ENCODE measurements around the gene BMPR1B. TPM values are rescaled to one million over a fixed set of nuclear protein-coding genes. Genes with fewer than 3 reads are reported as not detected.

The BMPR1B gene
- total RNA-seq (2021; fragmentation: NEBNext Ultra II Directional; extraction: Animal tissue kit (Norgen Biotek cat#: 25700)) (0.61 and 1.1 TPM in 2 replicates), polyA plus RNA-seq (2011; rRNA removed) (0.13 and 0.14 TPM in 2 replicates), polyA minus RNA-seq (2011; rRNA and poly(A)+ RNA removed) (0.47 and 0.85 TPM in 2 replicates)
- 0.35 TPM for polyA plus RNA-seq (2011; cell fraction: cytosol; rRNA removed)
- polyA plus RNA-seq (2011; cell fraction: nucleus; rRNA removed), result 0.24 TPM
- polyA plus RNA-seq (2012, experiment 1 of 2), result 0.48 to 0.59 TPM (median 0.51 TPM) in 4 replicates
- polyA plus RNA-seq (2012, experiment 2 of 2), result not detected
- 0.45 TPM for polyA plus RNA-seq (2013, experiment 1 of 2)
- 0.55 TPM for polyA plus RNA-seq (2013, experiment 2 of 2)
- polyA minus RNA-seq (2011; cell fraction: cytosol; rRNA and poly(A)+ RNA removed), result 0.37 TPM
- 1.4 TPM for polyA minus RNA-seq (2011; cell fraction: nucleus; rRNA and poly(A)+ RNA removed)
- long read RNA-seq, experiment 1, result 0 reads
- long read RNA-seq, experiment 2, result 0 reads

GRCh38 chr4:94757192-94758140 is at the start of gene BMPR1B:
BMPR1B (plus strand) TSS chr4:94757955; CDS start chr4:95104425, 346,470 bp downstream.
- Histone ChIP-seq H2BK20ac (ENCODE audit: low read length) (no peak within 1 kb of the TSS), H3K4me1 (replicated peaks in 1 of 4; ENCODE audit: control insufficient read depth in 3 of 4, insufficient read depth in 4 of 4, low read length in 3 of 4) (no peaks in the 10 kb centered on the region), H3K4ac (replicated peaks; ENCODE audit: insufficient read length, low read depth, low read length) (no peak within 1 kb of the TSS), H4K8ac (ENCODE audit: extremely low read depth, insufficient read depth, low read length) (peak within 1 kb of the TSS; percentile 76; the same call in 1 of the 2 replicates), H4K20me1 (replicated peaks in 1 of 2; ENCODE audit: control insufficient read depth in 1 of 2, insufficient read depth in 2 of 2, low read length in 2 of 2) (no peaks in the 10 kb centered on the region), H3K18ac (ENCODE audit: extremely low read depth, low read length) (peak within 1 kb of the TSS; percentile 54; the same call in 1 of the 2 replicates), H3K27me3 (replicated peaks in 1 of 4; ENCODE audit: control insufficient read depth in 3 of 4, extremely low read depth in 1 of 4, insufficient read depth in 3 of 4, low read length in 3 of 4) (peaks cover 1 to 45% (median 22%) of the 10 kb centered on the region in 4 experiments), H2BK15ac (ENCODE audit: low read length) (no peak within 1 kb of the TSS; the same call in 1 of the 2 replicates), H3K27ac (ENCODE audit: low read depth, low read length) (no peak within 1 kb of the TSS), H2BK12ac (ENCODE audit: low read depth, low read length) (peak within 1 kb of the TSS; percentile 52; the same call in 1 of the 2 replicates), H3K23me2 (ENCODE audit: low read depth, low read length) (peaks cover 12% of the 10 kb centered on the region), H3K36me3 (ENCODE audit: control insufficient read depth in 2 of 4, insufficient read depth in 4 of 4, low read length in 3 of 4) (no peaks in the 10 kb centered on the region), H3K56ac (replicated peaks; ENCODE audit: insufficient read length, low read depth, low read length) (no peak within 1 kb of the TSS), H3K14ac (ENCODE audit: insufficient read length) (no peak within 1 kb of the TSS), H2AFZ (ENCODE audit: low read length) (peak within 1 kb of the TSS; percentile 86), H4K5ac (ENCODE audit: insufficient read length, low read depth, low read length) (no peak within 1 kb of the TSS), H3K4me3 (ENCODE audit: extremely low read depth in 1 of 4, insufficient read depth in 2 of 4, low read depth in 3 of 4, low read length in 4 of 4) (peak within 1 kb of the TSS; percentile 50 to 66 (median 59)), H3K9me3 (ENCODE audit: insufficient read depth in 2 of 2, low read depth in 1 of 2, low read length in 1 of 2) (no peaks in the 10 kb centered on the region), H2BK120ac (replicated peaks; ENCODE audit: low read depth, low read length) (no peak within 1 kb of the TSS), H3K23ac (ENCODE audit: insufficient read length) (no peak within 1 kb of the TSS), H3K4me2 (ENCODE audit: insufficient read depth in 1 of 2, low read depth in 2 of 2, low read length in 2 of 2) (peak within 1 kb of the TSS; percentile 95 to 97), H4K91ac (replicated peaks; ENCODE audit: insufficient read length, low read length) (no peak within 1 kb of the TSS), H3K79me1 (ENCODE audit: low read depth, low read length) (no peaks in the 10 kb centered on the region), H2BK5ac (ENCODE audit: low read depth, low read length) (no peak within 1 kb of the TSS), H3K9ac (replicated peaks in 1 of 4; ENCODE audit: extremely low read depth in 1 of 4, low read depth in 3 of 4, low read length in 3 of 4) (peak within 1 kb of the TSS; percentile 15 to 93 (median 34); a peak in 4 of 7 replicates), H3K79me2 (ENCODE audit: control insufficient read depth in 1 of 2, insufficient read depth in 2 of 2, low read length in 2 of 2) (no peaks in the 10 kb centered on the region), H2AK5ac (ENCODE audit: low read depth, low read length) (no peak within 1 kb of the TSS)
- 8% methylated on average over 30 of the region's 77 CpGs; no CpG with 5 or more reads in 1 of the 2 experiments for WGBS, 2 experiments (ENCODE audit: extremely low coverage in 1 of 2, insufficient coverage in 1 of 2, insufficient read length in 1 of 2, insufficient replicate concordance in 2 of 2, low coverage in 1 of 2, low lambda C conversion rate in 2 of 2, missing lambda C conversion rate in 1 of 2)
- ChIA-PET POLR2A (ENCODE audit: partially characterized antibody) (no interaction called here), CTCF (ENCODE audit: partially characterized antibody) (interaction anchor here (0.5 to 1.5 kb wide), 4 partner anchors 27 to 351 kb away, joined by 3 to 5 read pairs (median 3); no protein-coding TSS in a partner anchor)
- DNase-seq (ENCODE audit: low read depth in 1 of 2, low spot score in 2 of 2) (peak in 1 of 2 experiments; percentile 54), FAIRE-seq (no peak)
- peak; percentile 66; the same call in 1 of the 2 replicates for TF ChIP-seq SUZ12 (IDR thresholded peaks at IDR 0.05; ENCODE audit: low read length)
- TF ChIP-seq EP300 (IDR thresholded peaks at IDR 0.05; ENCODE audit: borderline replicate concordance in 1 of 2, low read depth in 2 of 2, low read length in 2 of 2), result peak in 1 of 2 experiments; percentile 18; a peak in 1 of 3 replicates
- 0 out of 2 replicates have a peak, but pooled peaks have one; percentile 6 for TF ChIP-seq RBBP5 (IDR thresholded peaks at IDR 0.05; ENCODE audit: borderline replicate concordance, low read depth, low read length)
- TF ChIP-seq RNF2 (IDR thresholded peaks at IDR 0.05; ENCODE audit: borderline replicate concordance, low read depth, low read length, missing control alignments, poor library complexity, severe bottlenecking), result peak; percentile 79
- no peak for TF ChIP-seq SRF (IDR thresholded peaks at IDR 0.05; ENCODE audit: low read depth, low read length)
- peak; percentile 28; the same call in 1 of the 2 replicates for TF ChIP-seq TAF1 (IDR thresholded peaks at IDR 0.05; ENCODE audit: low read depth, low read length)
- no peak for TF ChIP-seq RXRA (IDR thresholded peaks at IDR 0.05; ENCODE audit: insufficient read depth, low read depth, low read length)

Data from H1 (cell line).